Occipital lobe (tissue), 2 donors: Measurements from ENCODE around the gene CEACAM5. TPM values are rescaled to one million over a fixed set of nuclear protein-coding genes. Genes with fewer than 3 reads are reported as not detected.
"Not testable (repeated sequence)": the region's sequence is repeated elsewhere in the genome, so short reads cannot be mapped to it uniquely, and the experiment has no call there.

Experiments
- DNase-seq: peaks from one replicate; lab custom pipeline; 2025; lab: John Stamatoyannopoulos, UW
- total RNA-seq: library from RNA; depleted of rRNA; stranded (reverse); fragments of >200 nt; gene quantifications from one replicate; pipeline ENCODE4 v1.2.3, GENCODE V29; 2014

CEACAM5 gene
- total RNA-seq, 1 donor from 2014 or later, result not detected

- DNase-seq, result no peak
These were observed 7.8 kb upstream of the CEACAM5 start for GRCh38 chr19:41700381-41701195.

DNA sequence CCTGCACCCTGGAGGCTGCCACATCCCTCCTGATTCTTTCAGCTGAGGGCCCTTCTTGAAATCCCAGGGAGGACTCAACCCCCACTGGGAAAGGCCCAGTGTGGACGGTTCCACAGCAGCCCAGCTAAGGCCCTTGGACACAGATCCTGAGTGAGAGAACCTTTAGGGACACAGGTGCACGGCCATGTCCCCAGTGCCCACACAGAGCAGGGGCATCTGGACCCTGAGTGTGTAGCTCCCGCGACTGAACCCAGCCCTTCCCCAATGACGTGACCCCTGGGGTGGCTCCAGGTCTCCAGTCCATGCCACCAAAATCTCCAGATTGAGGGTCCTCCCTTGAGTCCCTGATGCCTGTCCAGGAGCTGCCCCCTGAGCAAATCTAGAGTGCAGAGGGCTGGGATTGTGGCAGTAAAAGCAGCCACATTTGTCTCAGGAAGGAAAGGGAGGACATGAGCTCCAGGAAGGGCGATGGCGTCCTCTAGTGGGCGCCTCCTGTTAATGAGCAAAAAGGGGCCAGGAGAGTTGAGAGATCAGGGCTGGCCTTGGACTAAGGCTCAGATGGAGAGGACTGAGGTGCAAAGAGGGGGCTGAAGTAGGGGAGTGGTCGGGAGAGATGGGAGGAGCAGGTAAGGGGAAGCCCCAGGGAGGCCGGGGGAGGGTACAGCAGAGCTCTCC is 6.9 kb upstream of the CEACAM5 start:
- DNase-seq, result no peak

DNA sequence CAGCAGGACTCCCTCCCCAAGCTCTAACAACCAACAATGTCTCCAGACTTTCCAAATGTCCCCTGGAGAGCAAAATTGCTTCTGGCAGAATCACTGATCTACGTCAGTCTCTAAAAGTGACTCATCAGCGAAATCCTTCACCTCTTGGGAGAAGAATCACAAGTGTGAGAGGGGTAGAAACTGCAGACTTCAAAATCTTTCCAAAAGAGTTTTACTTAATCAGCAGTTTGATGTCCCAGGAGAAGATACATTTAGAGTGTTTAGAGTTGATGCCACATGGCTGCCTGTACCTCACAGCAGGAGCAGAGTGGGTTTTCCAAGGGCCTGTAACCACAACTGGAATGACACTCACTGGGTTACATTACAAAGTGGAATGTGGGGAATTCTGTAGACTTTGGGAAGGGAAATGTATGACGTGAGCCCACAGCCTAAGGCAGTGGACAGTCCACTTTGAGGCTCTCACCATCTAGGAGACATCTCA is 6.2 kb upstream of the CEACAM5 start:
- no peak for DNase-seq

DNA sequence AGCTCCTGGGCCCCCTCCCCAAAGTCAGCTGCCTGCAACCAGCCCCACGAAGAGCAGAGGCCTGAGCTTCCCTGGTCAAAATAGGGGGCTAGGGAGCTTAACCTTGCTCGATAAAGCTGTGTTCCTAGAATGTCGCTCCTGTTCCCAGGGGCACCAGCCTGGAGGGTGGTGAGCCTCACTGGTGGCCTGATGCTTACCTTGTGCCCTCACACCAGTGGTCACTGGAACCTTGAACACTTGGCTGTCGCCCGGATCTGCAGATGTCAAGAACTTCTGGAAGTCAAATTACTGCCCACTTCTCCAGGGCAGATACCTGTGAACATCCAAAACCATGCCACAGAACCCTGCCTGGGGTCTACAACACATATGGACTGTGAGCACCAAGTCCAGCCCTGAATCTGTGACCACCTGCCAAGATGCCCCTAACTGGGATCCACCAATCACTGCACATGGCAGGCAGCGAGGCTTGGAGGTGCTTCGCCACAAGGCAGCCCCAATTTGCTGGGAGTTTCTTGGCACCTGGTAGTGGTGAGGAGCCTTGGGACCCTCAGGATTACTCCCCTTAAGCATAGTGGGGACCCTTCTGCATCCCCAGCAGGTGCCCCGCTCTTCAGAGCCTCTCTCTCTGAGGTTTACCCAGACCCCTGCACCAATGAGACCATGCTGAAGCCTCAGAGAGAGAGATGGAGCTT is 4.7 kb upstream of the CEACAM5 start:
- DNase-seq, result no peak

GRCh38 chr19:41705393-41706174 is 2.8 kb upstream of the CEACAM5 start:
- no peak for DNase-seq

- no peak for DNase-seq
These were observed 1.5 kb upstream of the CEACAM5 start for GRCh38 chr19:41706741-41707501.

DNA sequence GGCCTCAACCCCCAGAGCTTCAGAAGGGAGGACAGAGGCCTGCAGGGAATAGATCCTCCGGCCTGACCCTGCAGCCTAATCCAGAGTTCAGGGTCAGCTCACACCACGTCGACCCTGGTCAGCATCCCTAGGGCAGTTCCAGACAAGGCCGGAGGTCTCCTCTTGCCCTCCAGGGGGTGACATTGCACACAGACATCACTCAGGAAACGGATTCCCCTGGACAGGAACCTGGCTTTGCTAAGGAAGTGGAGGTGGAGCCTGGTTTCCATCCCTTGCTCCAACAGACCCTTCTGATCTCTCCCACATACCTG is 969 bp upstream of the CEACAM5 start:
- no peak for DNase-seq

- no peak for DNase-seq
These were observed 505 bp upstream of the CEACAM5 start for GRCh38 chr19:41707871-41708371.

DNA sequence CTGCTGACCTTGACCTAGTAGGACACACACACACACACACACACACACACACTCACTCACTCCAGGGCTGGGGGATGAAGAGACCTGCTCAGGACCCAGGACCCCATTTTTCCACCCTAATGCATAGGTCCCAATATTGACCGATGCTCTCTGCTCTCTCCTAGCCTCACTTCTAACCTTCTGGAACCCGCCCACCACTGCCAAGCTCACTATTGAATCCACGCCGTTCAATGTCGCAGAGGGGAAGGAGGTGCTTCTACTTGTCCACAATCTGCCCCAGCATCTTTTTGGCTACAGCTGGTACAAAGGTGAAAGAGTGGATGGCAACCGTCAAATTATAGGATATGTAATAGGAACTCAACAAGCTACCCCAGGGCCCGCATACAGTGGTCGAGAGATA is 1.1 kb downstream of the CEACAM5 start:
- DNase-seq, result not testable (repeated sequence)

DNA sequence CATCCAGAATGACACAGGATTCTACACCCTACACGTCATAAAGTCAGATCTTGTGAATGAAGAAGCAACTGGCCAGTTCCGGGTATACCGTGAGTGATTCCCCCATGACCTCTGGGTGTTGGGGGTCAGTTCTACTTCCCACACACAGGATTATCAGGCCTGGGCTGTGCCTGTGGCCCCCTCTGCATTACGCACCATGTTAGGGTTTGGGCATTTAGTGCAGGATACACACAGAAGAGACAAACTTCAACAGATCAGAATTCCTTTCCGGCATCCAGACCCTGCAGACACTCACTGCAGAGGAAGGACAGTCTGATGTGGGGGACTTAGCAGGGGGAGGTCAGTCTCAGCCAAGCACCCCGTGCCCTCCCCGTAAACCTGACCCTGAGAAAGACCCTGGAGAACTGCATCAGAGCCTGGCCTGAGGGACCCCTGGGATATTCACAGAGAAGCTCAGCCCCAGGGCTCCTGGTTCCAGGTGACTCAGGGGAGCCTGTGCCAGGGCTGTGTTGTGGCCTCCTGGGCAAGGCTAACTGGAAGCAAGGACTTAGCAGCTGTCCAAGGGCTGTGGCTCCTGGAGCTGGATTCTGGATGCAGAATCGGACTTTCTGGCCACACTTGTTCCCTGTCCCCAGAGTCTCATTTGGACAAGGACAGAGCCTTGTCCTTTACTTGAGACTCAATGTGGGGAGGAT is 1.7 kb downstream of the CEACAM5 start:
- DNase-seq, result no peak

- DNase-seq, result no peak
These were observed 3.2 kb downstream of the CEACAM5 start for GRCh38 chr19:41711376-41712261.

DNA sequence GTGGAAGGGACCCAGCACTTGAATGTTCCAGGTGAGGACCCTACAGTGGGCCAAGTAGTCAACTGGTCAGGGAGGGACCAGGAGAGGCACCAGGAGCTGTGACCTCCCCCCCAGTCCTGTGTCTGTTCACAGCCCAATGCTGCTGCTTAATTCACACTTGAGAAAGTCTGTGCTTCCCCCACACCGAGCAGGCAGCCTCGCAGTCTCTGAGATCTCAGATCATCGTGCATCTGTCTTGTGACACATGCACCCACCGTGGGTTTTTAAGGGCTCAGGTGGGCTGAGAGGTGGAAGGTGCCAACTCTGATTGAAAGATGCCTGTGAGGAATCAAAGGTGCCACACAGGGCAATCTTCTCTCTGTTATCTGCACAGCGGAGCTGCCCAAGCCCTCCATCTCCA is 6.2 kb downstream of the CEACAM5 start:
- no peak for DNase-seq

GRCh38 chr19:41718761-41719160 is 10.3 kb downstream of the CEACAM5 start:
- no peak for DNase-seq

GRCh38 chr19:41720103-41720502 is 11.7 kb downstream of the CEACAM5 start:
- DNase-seq, result no peak

- DNase-seq, result no peak
These were observed 18.1 kb downstream of the CEACAM5 start for GRCh38 chr19:41726493-41726892.

DNA sequence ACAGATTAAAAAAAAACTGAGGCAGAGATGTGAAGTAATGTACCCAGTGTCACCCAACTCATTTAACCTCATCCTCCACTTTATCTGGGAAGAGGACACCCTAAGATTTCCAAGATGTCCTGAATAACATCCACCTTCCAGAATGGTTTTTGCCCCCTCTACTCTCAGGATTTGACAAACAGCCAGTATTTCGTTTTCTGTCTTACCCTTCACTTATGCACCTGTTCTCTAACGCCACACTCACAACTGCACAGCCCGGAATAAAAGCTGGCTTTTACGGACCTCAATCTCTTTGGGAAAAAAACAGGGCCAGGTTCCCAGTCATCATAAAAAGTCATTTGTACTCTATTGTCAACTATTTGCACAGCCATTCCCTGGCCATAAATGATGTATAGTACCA is 25.7 kb downstream of the CEACAM5 start:
- no peak for DNase-seq

DNA sequence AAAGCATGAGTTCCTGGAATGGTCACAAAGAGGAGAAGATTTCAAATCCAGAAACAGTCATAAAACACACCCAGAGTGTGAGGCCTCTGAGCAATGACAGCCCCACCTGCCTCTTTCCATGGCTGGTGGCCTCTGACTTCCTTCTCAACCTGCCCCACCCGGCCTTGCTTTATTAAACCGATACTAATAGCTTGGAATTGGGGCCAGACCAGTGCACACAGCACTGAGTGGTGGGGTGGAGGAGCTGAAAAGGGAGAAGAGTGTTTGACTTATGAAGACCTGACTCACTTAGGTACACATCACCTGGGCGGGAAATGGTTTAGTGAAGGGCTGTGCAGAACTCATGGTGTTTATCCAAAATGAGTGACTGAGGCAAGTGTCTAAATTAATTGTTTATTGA is 26.2 kb downstream of the CEACAM5 start:
- no peak for DNase-seq

GRCh38 chr19:41735071-41735600 is 26.7 kb downstream of the CEACAM5 start:
- no peak for DNase-seq

GRCh38 chr19:41739361-41739760 is 30.9 kb downstream of the CEACAM5 start:
- no peak for DNase-seq
